ENCODE measurements around the gene TRMO.

- TF ChIP-seq CTCF (conservative IDR thresholded peaks at IDR 0.05 in 1 of 2, IDR thresholded peaks at IDR 0.05 in 1 of 2; ENCODE audit: extremely low read depth in 1 of 2, insufficient read depth in 1 of 2, low read depth in 1 of 2, low read length in 2 of 2) (no peak), EZH2 (IDR thresholded peaks at IDR 0.05; ENCODE audit: borderline replicate concordance, low read length) (no peak)
These were observed 65.3 kb downstream of the TRMO start for GRCh38 chr9:97856857-97857605.
